CD14-positive monocyte (primary cell): ENCODE data around the gene ZSCAN10. TPM values are rescaled to one million over a fixed set of nuclear protein-coding genes. Genes with fewer than 3 reads are reported as not detected.
A peak's percentile ranks its signal among the peaks of the same experiment; 100 is the strongest.

Experiments used
- DNase-seq, 3 donors: peaks; one replicate each; pipeline ENCODE4 v3.0.0-alpha.2; 2011 to 2022
- H2AFZ ChIP-seq: 2 replicates; pipeline ENCODE4 v1.6.0; 2012; ENCODE audit warnings: mild to moderate bottlenecking, low read depth, low read length, inconsistent platforms; ENCODE audit not compliant: insufficient read depth, poor library complexity, severe bottlenecking
- H3K27ac ChIP-seq, 2 donors: 1 replicate in 1 of 2; 2 replicates in 1 of 2; pipeline ENCODE4 v1.5.1; 2012 to 2013; ENCODE audit warnings: low read length in 2 of 2, control low read depth in 1 of 2, inconsistent platforms in 1 of 2, low read depth in 1 of 2, mild to moderate bottlenecking in 1 of 2
- H3K27me3 ChIP-seq, 2 donors: one replicate each; pipeline versions ENCODE4 v1.6.0 to v1.6.1; 2011 to 2013; ENCODE audit warnings: low read length in 2 of 2; ENCODE audit not compliant: control insufficient read depth in 2 of 2, insufficient read depth in 2 of 2
- H3K36me3 ChIP-seq, 2 donors: replicated peaks in 1 of 2; 1 replicate in 1 of 2; 2 replicates in 1 of 2; pipeline versions ENCODE4 v1.5.1 to v1.6.1; 2012 to 2013; ENCODE audit warnings: low read length in 2 of 2, control low read depth in 1 of 2, inconsistent platforms in 1 of 2, mild to moderate bottlenecking in 1 of 2; ENCODE audit not compliant: insufficient read depth in 2 of 2, control insufficient read depth in 1 of 2
- H3K4me1 ChIP-seq, 2 donors: 1 replicate in 1 of 2; 2 replicates in 1 of 2; pipeline versions ENCODE4 v1.5.1 to v1.6.1; 2012 to 2013; ENCODE audit warnings: low read length in 2 of 2, control low read depth in 1 of 2, inconsistent platforms in 1 of 2, mild to moderate bottlenecking in 1 of 2, moderate library complexity in 1 of 2; ENCODE audit not compliant: insufficient read depth in 2 of 2, control insufficient read depth in 1 of 2
- H3K4me2 ChIP-seq: replicated peaks from 2 replicates; pipeline ENCODE3; 2012; ENCODE audit warnings: low read length, moderate library complexity, mild to moderate bottlenecking; ENCODE audit not compliant: poor library complexity, severe bottlenecking; ENCODE audit errors: extremely low read depth
- H3K4me3 ChIP-seq, 3 experiments: fragments of 200-600 bp in 1 of 3; sonication (generic) in 1 of 3; replicated peaks in 1 of 3; 1 replicate in 2 of 3; 2 replicates in 1 of 3; pipeline ENCODE4 v1.5.1; 2011 to 2013; ENCODE audit warnings: low read length in 3 of 3, mild to moderate bottlenecking in 3 of 3, control low read depth in 2 of 3, low read depth in 2 of 3, inconsistent platforms in 1 of 3, moderate library complexity in 1 of 3
- H3K79me2 ChIP-seq: 2 replicates; pipeline ENCODE4 v1.6.0; 2012; ENCODE audit warnings: mild to moderate bottlenecking, control low read depth, inconsistent platforms, low read length, moderate library complexity; ENCODE audit not compliant: insufficient read depth
- H3K9ac ChIP-seq: 2 replicates; pipeline ENCODE4 v1.6.0; 2017; ENCODE audit warnings: low read length, mild to moderate bottlenecking; ENCODE audit not compliant: insufficient read depth, poor library complexity, severe bottlenecking
- H3K9me3 ChIP-seq, 2 donors: replicated peaks in 1 of 2; 1 replicate in 1 of 2; 2 replicates in 1 of 2; pipeline versions ENCODE4 v1.5.1 to v1.6.1; 2012 to 2013; ENCODE audit warnings: low read length in 2 of 2, control low read depth in 1 of 2; ENCODE audit not compliant: control insufficient read depth in 1 of 2, insufficient read depth in 1 of 2
- H4K20me1 ChIP-seq: 2 replicates; pipeline ENCODE4 v1.6.0; 2012; ENCODE audit warnings: mild to moderate bottlenecking, low read length, control low read depth, moderate library complexity; ENCODE audit not compliant: insufficient read depth
- H3K27ac Mint-ChIP-seq, 7 donors: one replicate each; pipeline ENCODE4 v1.8.0; 2020; ENCODE audit warnings: mild to moderate bottlenecking in 7 of 7, mixed read lengths in 7 of 7, moderate library complexity in 6 of 7, inconsistent platforms in 2 of 7
- H3K27me3 Mint-ChIP-seq, 3 donors: one replicate each; pipeline ENCODE4 v1.8.0; 2021 to 2022; ENCODE audit warnings: low read depth in 3 of 3, mild to moderate bottlenecking in 3 of 3, mixed read lengths in 3 of 3, moderate library complexity in 3 of 3, inconsistent platforms in 1 of 3
- H3K36me3 Mint-ChIP-seq, 2 donors: one replicate each; pipeline ENCODE4 v1.8.0; 2020; ENCODE audit warnings: mixed read lengths in 2 of 2, inconsistent platforms in 1 of 2, mild to moderate bottlenecking in 1 of 2
- H3K4me1 Mint-ChIP-seq: one replicate; pipeline ENCODE4 v1.8.0; 2020; ENCODE audit warnings: mild to moderate bottlenecking, mixed read lengths
- H3K4me3 Mint-ChIP-seq, 2 donors: one replicate each; pipeline ENCODE4 v1.8.0; 2020; ENCODE audit warnings: mild to moderate bottlenecking in 2 of 2, mixed read lengths in 2 of 2, moderate library complexity in 1 of 2
- H3K9me3 Mint-ChIP-seq, 7 donors: one replicate each; pipeline ENCODE4 v1.8.0; 2020 to 2022; ENCODE audit warnings: mixed read lengths in 7 of 7, mild to moderate bottlenecking in 6 of 7, moderate library complexity in 6 of 7, inconsistent platforms in 2 of 7
- CTCF ChIP-seq: fragments of 200-600 bp; IDR thresholded peaks from one replicate; pipeline ENCODE4 v1.8.0; 2022; ENCODE audit warnings: antibody characterized with exemption, mild to moderate bottlenecking
- WGBS: methylation state at CpG from one replicate; pipeline ENCODE4 v1.1.5; 2013; ENCODE audit warnings: missing lambda C conversion rate; ENCODE audit not compliant: insufficient coverage; 5-methylcytosine and 5-hydroxymethylcytosine counted together
- intact Hi-C, 2 donors: fragments of 100-400 bp; cut with micrococcal nuclease; formaldehyde crosslinking; loops; one replicate each; pipeline versions ENCODE4 v1.15.0 to v1.15.1; 2023
- polyA plus RNA-seq, 3 donors: library from polyadenylated mRNA; depleted of rRNA in 1 of 3; unstranded in 2 of 3; stranded (reverse) in 1 of 3; fragments of 300-500 nt in 2 of 3; fragments of >200 nt in 1 of 3; fragmentation: Illumina TruSeq in 2 of 3; gene quantifications; 1 replicate in 2 of 3; 2 replicates in 1 of 3; pipeline ENCODE4 v1.2.3, GENCODE V29; 2012 to 2021

ZSCAN10 gene
- polyA plus RNA-seq, 3 donors = 0.29 TPM; not detected in 2

- Mint-ChIP-seq H3K4me3 (peak within 1 kb of the TSS; percentile 97 to 98), H3K36me3 (peaks cover 19 to 32% of the 10 kb centered on the region in 2 donors), H3K27me3 (peaks cover 0 to 2% (median 0%) of the 10 kb centered on the region in 3 donors), H3K27ac (peak within 1 kb of the TSS; percentile 91 to 98 (median 98)), H3K4me1 (peaks cover 33% of the 10 kb centered on the region), H3K9me3 (no peaks in the 10 kb centered on the region)
- Histone ChIP-seq H3K4me3 (peak within 1 kb of the TSS; percentile 89 to 98 (median 94)), H3K9me3 (no peaks in the 10 kb centered on the region), H2AFZ (peak within 1 kb of the TSS; percentile 99), H4K20me1 (peaks cover 4% of the 10 kb centered on the region), H3K36me3 (peaks cover 21 to 27% of the 10 kb centered on the region in 2 donors), H3K27me3 (no peaks in the 10 kb centered on the region), H3K4me1 (peaks cover 26 to 36% of the 10 kb centered on the region in 2 donors), H3K9ac (peak within 1 kb of the TSS; percentile 87), H3K4me2 (peak within 1 kb of the TSS; percentile 93), H3K79me2 (peaks cover 42% of the 10 kb centered on the region), H3K27ac (peak within 1 kb of the TSS; percentile 91 to 93)
- TF ChIP-seq CTCF = no peak
- intact Hi-C loops = loop anchor here in 1 of 2 donors (2.0 kb wide), 1 partner anchor 16 kb away; no protein-coding TSS in a partner anchor
- peak; percentile 94 to 96 (median 96) for DNase-seq
- WGBS = under 1% methylated on average over 37 of the region's 63 CpGs
These were observed 35.4 kb upstream of the ZSCAN10 start, which contains the start of gene ZNF213 for GRCh38 chr16:3134338-3135125. ZNF213 (plus strand) TSS chr16:3135029; CDS start chr16:3137281, 2,252 bp downstream.

GRCh38 chr16:3133844-3134243 lies 34.8 kb upstream of the ZSCAN10 start:
- intact Hi-C loops = loop anchor here in 1 of 2 donors (2.0 kb wide), 1 partner anchor 17 kb away; no protein-coding TSS in a partner anchor
- Mint-ChIP-seq H3K4me1 (peaks cover 40% of the 10 kb centered on the region), H3K4me3 (peak overlapping the region; percentile 97 to 98), H3K27me3 (peaks cover 0 to 2% (median 0%) of the 10 kb centered on the region in 3 donors), H3K36me3 (peaks cover 13 to 25% of the 10 kb centered on the region in 2 donors), H3K9me3 (no peaks in the 10 kb centered on the region), H3K27ac (peak overlapping the region; percentile 91 to 98 (median 98))
- Histone ChIP-seq H3K79me2 (peaks cover 45% of the 10 kb centered on the region), H3K36me3 (peaks cover 18 to 20% of the 10 kb centered on the region in 2 donors), H3K4me3 (peak overlapping the region; percentile 68 to 98 (median 94)), H2AFZ (peak overlapping the region; percentile 94), H4K20me1 (peaks cover 4% of the 10 kb centered on the region), H3K9ac (peak overlapping the region; percentile 87), H3K9me3 (no peaks in the 10 kb centered on the region), H3K27ac (peak overlapping the region; percentile 91 to 93), H3K4me2 (peak overlapping the region; percentile 87), H3K27me3 (no peaks in the 10 kb centered on the region), H3K4me1 (peaks cover 32 to 43% of the 10 kb centered on the region in 2 donors)
- TF ChIP-seq CTCF = no peak
- 0% methylated on average over 2 of the region's 7 CpGs for WGBS
- DNase-seq = no peak
